Gastroesophageal sphincter (tissue), 3 donors: ENCODE results near the gene MAPK4.

Experiments used
- EP300 ChIP-seq: sonication (generic); formaldehyde crosslinking; IDR thresholded peaks from one replicate; pipeline ENCODE4 v1.6.1; 2017; ENCODE audit warnings: antibody characterized with exemption, mild to moderate bottlenecking
- POLR2A ChIP-seq, 2 donors: fragments of 450-650 bp; IDR thresholded peaks; one replicate each; pipeline ENCODE4 v1.6.1; 2017; ENCODE audit warnings: antibody characterized with exemption in 2 of 2, mild to moderate bottlenecking in 2 of 2, moderate library complexity in 1 of 2
- POLR2AphosphoS5 ChIP-seq: sonication (generic); formaldehyde crosslinking; IDR thresholded peaks from one replicate; pipeline ENCODE4 v1.6.1; 2017; ENCODE audit warnings: antibody characterized with exemption
- TF ChIP-seq, protein P1 (sequence below), 4 experiments: fragments of 200-600 bp in 2 of 4; fragments of 450-650 bp in 2 of 4; sonication (generic) in 1 of 4; IDR thresholded peaks; one replicate each; pipeline ENCODE4 v1.5.1; 2017 to 2019; ENCODE audit warnings: antibody characterized with exemption in 4 of 4, mild to moderate bottlenecking in 2 of 4, moderate library complexity in 2 of 4

DNA sequence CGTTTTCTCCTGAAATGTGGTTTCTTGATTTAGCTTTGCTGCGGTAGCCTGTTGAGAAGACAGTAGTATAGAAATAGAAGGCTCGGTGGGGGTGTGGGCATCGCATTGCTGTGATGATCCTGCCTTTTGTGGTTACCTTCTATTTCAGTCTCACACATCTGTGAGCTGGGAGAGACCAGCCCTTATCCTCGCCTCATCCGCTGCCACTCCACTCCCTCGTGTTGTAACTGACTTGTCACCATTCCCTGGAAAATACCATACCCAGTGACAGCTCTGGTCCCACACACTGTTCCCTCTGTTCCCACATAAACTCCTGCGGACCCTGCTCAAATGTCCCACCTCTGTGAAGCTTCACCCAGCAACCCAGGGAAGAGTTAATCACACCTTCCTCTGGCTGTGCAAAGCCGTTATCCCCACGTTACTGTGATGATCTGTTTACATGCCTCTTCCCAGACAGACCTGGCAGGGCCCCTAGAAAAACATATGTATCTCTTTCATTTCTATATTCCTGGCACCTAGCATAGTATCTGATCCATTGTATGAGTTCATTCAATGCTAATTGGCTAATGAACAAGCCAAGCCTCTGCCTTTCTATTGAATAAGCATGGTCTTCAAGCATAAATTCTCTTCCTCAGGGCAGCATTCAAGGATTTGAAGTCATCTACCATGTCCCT, 114.6 kb downstream of the MAPK4 start:
- TF ChIP-seq, protein P1, sequence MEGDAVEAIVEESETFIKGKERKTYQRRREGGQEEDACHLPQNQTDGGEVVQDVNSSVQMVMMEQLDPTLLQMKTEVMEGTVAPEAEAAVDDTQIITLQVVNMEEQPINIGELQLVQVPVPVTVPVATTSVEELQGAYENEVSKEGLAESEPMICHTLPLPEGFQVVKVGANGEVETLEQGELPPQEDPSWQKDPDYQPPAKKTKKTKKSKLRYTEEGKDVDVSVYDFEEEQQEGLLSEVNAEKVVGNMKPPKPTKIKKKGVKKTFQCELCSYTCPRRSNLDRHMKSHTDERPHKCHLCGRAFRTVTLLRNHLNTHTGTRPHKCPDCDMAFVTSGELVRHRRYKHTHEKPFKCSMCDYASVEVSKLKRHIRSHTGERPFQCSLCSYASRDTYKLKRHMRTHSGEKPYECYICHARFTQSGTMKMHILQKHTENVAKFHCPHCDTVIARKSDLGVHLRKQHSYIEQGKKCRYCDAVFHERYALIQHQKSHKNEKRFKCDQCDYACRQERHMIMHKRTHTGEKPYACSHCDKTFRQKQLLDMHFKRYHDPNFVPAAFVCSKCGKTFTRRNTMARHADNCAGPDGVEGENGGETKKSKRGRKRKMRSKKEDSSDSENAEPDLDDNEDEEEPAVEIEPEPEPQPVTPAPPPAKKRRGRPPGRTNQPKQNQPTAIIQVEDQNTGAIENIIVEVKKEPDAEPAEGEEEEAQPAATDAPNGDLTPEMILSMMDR (IDR thresholded peaks at IDR 0.05) = no peak
- no peak for TF ChIP-seq POLR2AphosphoS5
- no peak for TF ChIP-seq POLR2A (IDR thresholded peaks at IDR 0.05)
- TF ChIP-seq EP300 = no peak
